ENCODE results near the gene ATL3. TPM values are rescaled to one million over a fixed set of nuclear protein-coding genes. Genes with fewer than 3 reads are reported as not detected.

Gene ATL3
- total RNA-seq, 1 donor from 2014 or later: 96.9 TPM

DNA sequence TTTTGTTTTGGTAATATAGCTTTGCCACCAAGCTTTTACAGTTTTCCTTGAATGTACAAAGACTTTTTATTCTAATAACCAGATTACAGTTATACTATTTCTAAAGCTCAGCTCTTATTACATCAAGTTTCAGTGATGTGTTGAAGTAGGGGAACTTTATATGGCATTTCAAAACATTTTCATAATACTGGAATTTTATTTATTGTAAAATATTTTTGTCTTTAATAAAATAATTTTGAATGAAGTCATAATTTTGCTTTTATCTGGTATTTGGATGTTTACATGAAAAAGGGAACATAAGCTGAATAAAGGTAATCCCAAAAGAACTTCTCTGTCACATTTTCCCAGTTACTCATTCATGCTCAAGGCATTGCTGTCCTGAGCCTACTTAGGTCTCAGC is 44.9 kb upstream of the ATL3 start:
- TF ChIP-seq, protein P1, sequence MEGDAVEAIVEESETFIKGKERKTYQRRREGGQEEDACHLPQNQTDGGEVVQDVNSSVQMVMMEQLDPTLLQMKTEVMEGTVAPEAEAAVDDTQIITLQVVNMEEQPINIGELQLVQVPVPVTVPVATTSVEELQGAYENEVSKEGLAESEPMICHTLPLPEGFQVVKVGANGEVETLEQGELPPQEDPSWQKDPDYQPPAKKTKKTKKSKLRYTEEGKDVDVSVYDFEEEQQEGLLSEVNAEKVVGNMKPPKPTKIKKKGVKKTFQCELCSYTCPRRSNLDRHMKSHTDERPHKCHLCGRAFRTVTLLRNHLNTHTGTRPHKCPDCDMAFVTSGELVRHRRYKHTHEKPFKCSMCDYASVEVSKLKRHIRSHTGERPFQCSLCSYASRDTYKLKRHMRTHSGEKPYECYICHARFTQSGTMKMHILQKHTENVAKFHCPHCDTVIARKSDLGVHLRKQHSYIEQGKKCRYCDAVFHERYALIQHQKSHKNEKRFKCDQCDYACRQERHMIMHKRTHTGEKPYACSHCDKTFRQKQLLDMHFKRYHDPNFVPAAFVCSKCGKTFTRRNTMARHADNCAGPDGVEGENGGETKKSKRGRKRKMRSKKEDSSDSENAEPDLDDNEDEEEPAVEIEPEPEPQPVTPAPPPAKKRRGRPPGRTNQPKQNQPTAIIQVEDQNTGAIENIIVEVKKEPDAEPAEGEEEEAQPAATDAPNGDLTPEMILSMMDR (IDR thresholded peaks at IDR 0.05): no peak
- no peaks in the 10 kb centered on the region for H3K27me3 Mint-ChIP-seq (ENCODE audit: unreplicated experiment)
- H3K4me3 Mint-ChIP-seq (ENCODE audit: unreplicated experiment): no peak overlapping the region
- peaks cover 19% of the 10 kb centered on the region for H3K4me1 Mint-ChIP-seq (ENCODE audit: unreplicated experiment)
- no peak overlapping the region for H3K27ac Mint-ChIP-seq (ENCODE audit: unreplicated experiment)
- DNase-seq (ENCODE audit: extremely low spot score, unreplicated experiment): no peak
- H3K9me3 Mint-ChIP-seq (ENCODE audit: unreplicated experiment): no peaks in the 10 kb centered on the region
- H3K36me3 Mint-ChIP-seq (ENCODE audit: unreplicated experiment): peaks cover 11% of the 10 kb centered on the region

DNA sequence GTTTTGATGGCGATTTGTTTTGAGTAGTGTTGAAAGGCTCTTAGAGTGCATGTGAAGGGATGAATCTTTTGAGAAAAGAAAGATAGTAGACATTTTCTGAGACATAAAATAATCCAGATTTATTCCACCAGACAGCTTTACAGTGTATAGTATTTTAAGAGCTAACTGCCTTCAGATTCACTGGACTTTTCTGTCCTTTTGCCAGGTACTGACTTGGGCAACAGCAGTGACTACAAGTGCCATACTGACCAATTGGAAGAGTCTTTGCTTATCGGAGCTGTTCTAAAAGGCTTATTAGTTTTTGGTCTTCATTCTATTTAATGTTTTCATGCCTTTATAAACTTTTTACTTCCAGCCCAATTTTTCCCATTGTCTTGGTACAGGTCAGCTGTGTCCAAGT is 42.6 kb upstream of the ATL3 start:
- DNase-seq (ENCODE audit: extremely low spot score, unreplicated experiment): no peak
- no peaks in the 10 kb centered on the region for H3K27me3 Mint-ChIP-seq (ENCODE audit: unreplicated experiment)
- no peak overlapping the region for H3K4me3 Mint-ChIP-seq (ENCODE audit: unreplicated experiment)
- H3K4me1 Mint-ChIP-seq (ENCODE audit: unreplicated experiment): peaks cover 30% of the 10 kb centered on the region
- peaks cover 6% of the 10 kb centered on the region for H3K36me3 Mint-ChIP-seq (ENCODE audit: unreplicated experiment)
- TF ChIP-seq, protein P1 (IDR thresholded peaks at IDR 0.05): no peak
- no peaks in the 10 kb centered on the region for H3K9me3 Mint-ChIP-seq (ENCODE audit: unreplicated experiment)
- no peak overlapping the region for H3K27ac Mint-ChIP-seq (ENCODE audit: unreplicated experiment)

DNA sequence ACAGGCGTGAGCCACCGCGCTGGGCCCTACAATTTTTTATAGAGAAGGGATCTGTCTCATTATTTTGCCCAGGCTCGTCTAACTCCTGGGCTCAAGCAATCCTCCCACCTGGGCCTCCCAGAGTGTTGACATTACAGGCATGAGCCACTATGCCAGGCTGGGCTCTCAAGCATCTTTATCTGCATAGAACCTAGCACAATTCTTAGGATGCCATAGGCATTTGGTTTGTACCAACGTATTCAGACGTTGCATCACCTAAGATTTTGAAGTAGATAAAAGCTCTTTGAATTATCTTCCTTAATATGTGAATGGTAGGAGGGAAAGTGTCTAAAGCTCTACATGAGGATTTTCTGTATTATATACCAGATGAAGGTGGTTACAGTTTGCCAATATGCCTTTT is 40.7 kb upstream of the ATL3 start:
- H3K4me1 Mint-ChIP-seq (ENCODE audit: unreplicated experiment): peaks cover 33% of the 10 kb centered on the region
- H3K9me3 Mint-ChIP-seq (ENCODE audit: unreplicated experiment): no peaks in the 10 kb centered on the region
- no peak for DNase-seq (ENCODE audit: extremely low spot score, unreplicated experiment)
- peaks cover 5% of the 10 kb centered on the region for H3K36me3 Mint-ChIP-seq (ENCODE audit: unreplicated experiment)
- no peaks in the 10 kb centered on the region for H3K27me3 Mint-ChIP-seq (ENCODE audit: unreplicated experiment)
- TF ChIP-seq, protein P1 (IDR thresholded peaks at IDR 0.05): no peak
- H3K27ac Mint-ChIP-seq (ENCODE audit: unreplicated experiment): no peak overlapping the region
- no peak overlapping the region for H3K4me3 Mint-ChIP-seq (ENCODE audit: unreplicated experiment)

DNA sequence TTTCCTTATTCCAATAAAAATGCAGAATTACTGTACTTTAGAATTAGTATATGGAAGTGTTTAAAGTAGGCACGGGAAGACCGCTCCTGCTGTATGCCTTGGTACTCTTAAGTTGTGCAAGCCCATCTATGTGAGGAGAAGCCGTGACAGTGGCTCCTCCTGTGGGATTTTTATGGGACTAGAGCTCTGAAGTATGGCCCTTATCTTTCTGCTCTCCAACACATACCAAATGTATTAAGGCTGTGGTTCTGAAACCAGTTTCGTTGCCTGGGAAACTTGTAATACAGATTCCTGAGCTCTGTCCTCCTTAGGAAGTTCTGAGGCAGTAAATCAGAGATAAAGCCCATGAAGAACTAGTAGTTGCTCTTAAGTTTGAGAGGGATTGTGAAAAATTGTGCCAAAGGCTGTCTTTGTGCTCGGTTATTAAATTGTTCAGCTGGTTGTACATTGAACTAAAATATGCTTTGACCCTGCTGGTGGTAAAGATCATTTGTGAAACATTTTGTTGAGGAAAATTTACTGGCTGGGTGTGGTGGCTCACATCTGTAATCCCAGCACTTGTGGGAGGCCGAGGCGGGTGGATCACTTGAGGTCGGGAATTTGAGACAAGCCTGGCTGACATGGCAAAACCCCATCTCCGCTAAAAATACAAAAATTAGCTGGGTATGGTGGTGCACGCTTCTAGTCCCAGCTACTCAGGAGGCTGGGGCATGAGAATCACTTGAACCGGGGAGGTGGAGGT is 39.5 kb upstream of the ATL3 start:
- H3K27ac Mint-ChIP-seq (ENCODE audit: unreplicated experiment): peak overlapping the region; percentile 82
- no peak for DNase-seq (ENCODE audit: extremely low spot score, unreplicated experiment)
- H3K27me3 Mint-ChIP-seq (ENCODE audit: unreplicated experiment): no peaks in the 10 kb centered on the region
- H3K9me3 Mint-ChIP-seq (ENCODE audit: unreplicated experiment): no peaks in the 10 kb centered on the region
- TF ChIP-seq, protein P1 (IDR thresholded peaks at IDR 0.05): peak; percentile 12
- peaks cover 35% of the 10 kb centered on the region for H3K4me1 Mint-ChIP-seq (ENCODE audit: unreplicated experiment)
- no peak overlapping the region for H3K4me3 Mint-ChIP-seq (ENCODE audit: unreplicated experiment)
- H3K36me3 Mint-ChIP-seq (ENCODE audit: unreplicated experiment): peaks cover 5% of the 10 kb centered on the region

DNA sequence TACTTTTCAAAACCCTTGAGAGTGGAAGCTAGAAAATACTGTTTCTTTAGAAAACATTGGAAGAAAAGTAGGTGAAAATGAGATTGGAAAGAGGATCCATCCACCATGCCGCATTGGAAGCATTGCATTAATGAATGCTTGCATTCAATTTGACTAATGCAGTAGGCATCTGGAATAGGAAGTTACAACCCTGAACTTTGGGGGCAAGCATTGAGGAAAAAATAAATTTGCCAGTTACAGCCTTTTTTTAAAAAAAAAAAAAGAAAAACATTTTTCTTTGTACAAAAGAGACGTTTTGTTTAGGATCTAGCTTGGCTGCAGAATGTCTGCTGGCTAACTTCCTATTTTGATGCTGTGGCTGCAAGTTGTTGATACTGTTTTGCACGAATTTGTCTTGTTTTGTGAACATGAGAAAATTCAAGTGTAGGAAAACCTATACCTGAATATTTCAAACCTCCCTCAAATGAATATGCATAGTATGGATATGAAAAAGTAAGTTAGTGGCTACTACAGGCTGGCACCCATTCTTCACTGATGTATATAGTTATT is 38.2 kb upstream of the ATL3 start:
- Mint-ChIP-seq H3K9me3 (ENCODE audit: unreplicated experiment) (no peaks in the 10 kb centered on the region), H3K27ac (ENCODE audit: unreplicated experiment) (peak overlapping the region; percentile 21), H3K36me3 (ENCODE audit: unreplicated experiment) (peaks cover 3% of the 10 kb centered on the region), H3K4me1 (ENCODE audit: unreplicated experiment) (peaks cover 45% of the 10 kb centered on the region), H3K27me3 (ENCODE audit: unreplicated experiment) (no peaks in the 10 kb centered on the region), H3K4me3 (ENCODE audit: unreplicated experiment) (no peak overlapping the region)
- TF ChIP-seq, protein P1 (IDR thresholded peaks at IDR 0.05): no peak
- no peak for DNase-seq (ENCODE audit: extremely low spot score, unreplicated experiment)

All from osteocyte (in vitro differentiated cells).